ENCODE results near the gene SH3BGR.

Gene SH3BGR

DNA sequence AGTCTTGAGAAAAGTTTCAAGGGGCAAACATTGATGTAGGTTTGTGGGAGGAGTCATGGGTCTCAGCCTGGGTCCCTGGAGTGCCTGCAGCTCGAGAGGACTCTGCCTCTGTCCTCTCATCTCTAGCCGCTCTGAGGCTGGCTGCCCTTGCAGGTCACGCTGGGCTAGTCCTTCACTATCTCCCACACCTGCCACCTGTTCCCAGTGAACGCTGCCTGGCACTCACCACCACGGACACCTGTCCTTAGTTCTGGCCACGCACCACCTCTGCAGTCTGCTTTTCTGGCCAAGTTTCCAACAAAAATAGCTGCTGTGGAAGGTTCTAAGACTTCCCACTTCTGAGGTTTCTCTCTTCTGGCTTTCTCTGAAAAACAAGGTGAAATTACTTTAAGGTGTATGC is 52.5 kb downstream of the SH3BGR start:
- Histone ChIP-seq H3K36me3 (ENCODE audit: insufficient read depth) (no peaks in the 10 kb centered on the region), H3K9ac (no peak overlapping the region), H3K4me2 (no peak overlapping the region), H4K20me1 (ENCODE audit: insufficient read depth) (no peaks in the 10 kb centered on the region), H3K27me3 (ENCODE audit: insufficient read depth, low read depth) (no peaks in the 10 kb centered on the region), H3K4me3 (IDR thresholded peaks at IDR 0.05; ENCODE audit: insufficient read depth, low read depth, low read length) (no peak overlapping the region), H3K27ac (no peak overlapping the region), H3K79me2 (ENCODE audit: insufficient read depth, low read depth) (no peaks in the 10 kb centered on the region), H2AFZ (ENCODE audit: low read depth) (no peak overlapping the region), H3K4me1 (ENCODE audit: low read depth, poor library complexity, severe bottlenecking) (no peaks in the 10 kb centered on the region)
- TF ChIP-seq, protein P1, sequence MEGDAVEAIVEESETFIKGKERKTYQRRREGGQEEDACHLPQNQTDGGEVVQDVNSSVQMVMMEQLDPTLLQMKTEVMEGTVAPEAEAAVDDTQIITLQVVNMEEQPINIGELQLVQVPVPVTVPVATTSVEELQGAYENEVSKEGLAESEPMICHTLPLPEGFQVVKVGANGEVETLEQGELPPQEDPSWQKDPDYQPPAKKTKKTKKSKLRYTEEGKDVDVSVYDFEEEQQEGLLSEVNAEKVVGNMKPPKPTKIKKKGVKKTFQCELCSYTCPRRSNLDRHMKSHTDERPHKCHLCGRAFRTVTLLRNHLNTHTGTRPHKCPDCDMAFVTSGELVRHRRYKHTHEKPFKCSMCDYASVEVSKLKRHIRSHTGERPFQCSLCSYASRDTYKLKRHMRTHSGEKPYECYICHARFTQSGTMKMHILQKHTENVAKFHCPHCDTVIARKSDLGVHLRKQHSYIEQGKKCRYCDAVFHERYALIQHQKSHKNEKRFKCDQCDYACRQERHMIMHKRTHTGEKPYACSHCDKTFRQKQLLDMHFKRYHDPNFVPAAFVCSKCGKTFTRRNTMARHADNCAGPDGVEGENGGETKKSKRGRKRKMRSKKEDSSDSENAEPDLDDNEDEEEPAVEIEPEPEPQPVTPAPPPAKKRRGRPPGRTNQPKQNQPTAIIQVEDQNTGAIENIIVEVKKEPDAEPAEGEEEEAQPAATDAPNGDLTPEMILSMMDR (conservative IDR thresholded peaks at IDR 0.05; ENCODE audit: low read depth, low read length) = no peak

DNA sequence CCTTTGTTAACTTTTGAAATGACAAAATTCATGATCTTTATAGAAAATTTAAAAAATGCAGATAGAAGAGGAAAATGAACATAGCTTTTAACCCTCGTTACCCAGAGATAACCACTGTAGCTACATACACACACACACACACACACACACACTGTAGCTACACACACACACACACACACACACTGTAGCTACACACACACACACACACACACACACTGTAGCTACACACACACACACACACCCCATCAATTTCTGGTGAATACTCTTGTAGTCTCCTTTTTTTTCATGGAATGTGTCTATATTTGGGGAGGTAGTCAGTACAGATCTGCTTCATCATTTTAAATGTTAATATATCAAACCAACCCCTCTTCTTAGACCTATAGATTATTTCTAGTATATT is 58.5 kb downstream of the SH3BGR start:
- Histone ChIP-seq H3K27ac (no peak overlapping the region), H3K27me3 (ENCODE audit: insufficient read depth, low read depth) (no peaks in the 10 kb centered on the region), H3K9ac (no peak overlapping the region), H3K36me3 (ENCODE audit: insufficient read depth) (no peaks in the 10 kb centered on the region), H2AFZ (ENCODE audit: low read depth) (no peak overlapping the region), H3K4me2 (no peak overlapping the region), H3K4me3 (IDR thresholded peaks at IDR 0.05; ENCODE audit: insufficient read depth, low read depth, low read length) (no peak overlapping the region), H3K79me2 (ENCODE audit: insufficient read depth, low read depth) (no peaks in the 10 kb centered on the region), H4K20me1 (ENCODE audit: insufficient read depth) (no peaks in the 10 kb centered on the region), H3K4me1 (ENCODE audit: low read depth, poor library complexity, severe bottlenecking) (no peaks in the 10 kb centered on the region)
- TF ChIP-seq, protein P1 (conservative IDR thresholded peaks at IDR 0.05; ENCODE audit: low read depth, low read length) = no peak

DNA sequence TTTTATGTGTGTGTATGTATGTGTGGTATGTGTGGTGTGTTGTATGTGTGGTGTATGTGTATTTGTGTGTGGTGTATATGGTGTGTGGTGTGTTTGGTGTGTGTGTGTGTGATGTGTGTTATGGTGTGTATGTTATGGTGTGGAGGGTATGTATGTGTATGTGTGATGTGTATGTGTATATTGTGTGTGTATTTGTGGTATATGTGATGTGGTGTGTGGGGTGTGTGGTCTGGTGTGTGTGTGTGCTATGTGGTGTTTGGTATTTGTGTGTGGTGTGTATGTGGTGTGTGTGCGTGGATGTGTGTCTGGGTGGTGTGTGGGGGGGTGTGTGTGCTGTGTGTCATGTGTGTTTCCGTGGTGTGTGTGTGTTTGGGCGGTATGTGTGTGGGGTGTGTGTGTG is 59.3 kb downstream of the SH3BGR start:
- Histone ChIP-seq H3K4me2 (no peak overlapping the region), H4K20me1 (ENCODE audit: insufficient read depth) (no peaks in the 10 kb centered on the region), H3K27ac (no peak overlapping the region), H3K9ac (no peak overlapping the region), H3K79me2 (ENCODE audit: insufficient read depth, low read depth) (no peaks in the 10 kb centered on the region), H2AFZ (ENCODE audit: low read depth) (no peak overlapping the region), H3K4me1 (ENCODE audit: low read depth, poor library complexity, severe bottlenecking) (no peaks in the 10 kb centered on the region), H3K27me3 (ENCODE audit: insufficient read depth, low read depth) (no peaks in the 10 kb centered on the region), H3K36me3 (ENCODE audit: insufficient read depth) (no peaks in the 10 kb centered on the region), H3K4me3 (IDR thresholded peaks at IDR 0.05; ENCODE audit: insufficient read depth, low read depth, low read length) (no peak overlapping the region)
- TF ChIP-seq, protein P1 (conservative IDR thresholded peaks at IDR 0.05; ENCODE audit: low read depth, low read length) = no peak

DNA sequence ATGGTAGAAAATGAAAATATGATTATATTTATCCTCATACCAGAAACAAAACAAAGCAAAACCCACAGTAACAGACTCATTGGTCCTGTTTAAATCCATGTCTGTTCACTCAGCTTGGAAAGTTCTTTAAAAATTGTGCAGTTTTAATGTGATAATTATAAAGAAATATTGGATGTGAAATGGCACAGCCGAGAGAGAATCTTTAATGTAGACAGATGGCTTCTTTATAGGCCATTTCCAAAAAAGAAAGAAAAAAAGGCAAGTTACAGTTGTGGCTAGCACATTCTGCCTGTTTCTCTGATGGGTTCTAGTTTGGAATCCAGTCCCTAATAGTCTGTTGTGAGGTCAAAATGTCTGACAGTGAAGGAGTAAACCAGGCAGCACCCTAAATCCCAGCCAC is 62.0 kb downstream of the SH3BGR start:
- TF ChIP-seq, protein P1 (conservative IDR thresholded peaks at IDR 0.05; ENCODE audit: low read depth, low read length) = no peak
- no peak overlapping the region for H3K4me3 ChIP-seq (IDR thresholded peaks at IDR 0.05; ENCODE audit: insufficient read depth, low read depth, low read length)
- H3K79me2 ChIP-seq (ENCODE audit: insufficient read depth, low read depth) = no peaks in the 10 kb centered on the region
- no peak overlapping the region for H3K4me2 ChIP-seq
- no peaks in the 10 kb centered on the region for H4K20me1 ChIP-seq (ENCODE audit: insufficient read depth)
- no peaks in the 10 kb centered on the region for H3K27me3 ChIP-seq (ENCODE audit: insufficient read depth, low read depth)
- H3K4me1 ChIP-seq (ENCODE audit: low read depth, poor library complexity, severe bottlenecking) = no peaks in the 10 kb centered on the region
- no peaks in the 10 kb centered on the region for H3K36me3 ChIP-seq (ENCODE audit: insufficient read depth)
- no peak overlapping the region for H3K9ac ChIP-seq
- H2AFZ ChIP-seq (ENCODE audit: low read depth) = no peak overlapping the region
- no peak overlapping the region for H3K27ac ChIP-seq

Measured in KMS-11 (cell line).